H9 (cell line): Measurements from ENCODE around the gene MICA. TPM values are rescaled to one million over a fixed set of nuclear protein-coding genes. Genes with fewer than 3 reads are reported as not detected.

Experiments
- DNase-seq: peaks from one replicate; pipeline ENCODE4 v3.0.0-alpha.2; 2017
- H2AFZ ChIP-seq: one replicate; pipeline ENCODE4 v1.6.1; 2013; ENCODE audit warnings: mild to moderate bottlenecking, low read length, control low read depth, moderate library complexity
- H2AK5ac ChIP-seq: 2 replicates; pipeline ENCODE4 v1.6.1; 2013; ENCODE audit warnings: low read length, control low read depth, mixed read lengths; ENCODE audit not compliant: insufficient read length
- H2BK120ac ChIP-seq: one replicate; pipeline ENCODE4 v1.6.1; 2013; ENCODE audit warnings: low read depth, mild to moderate bottlenecking, low read length, control low read depth, inconsistent platforms; ENCODE audit not compliant: poor library complexity, severe bottlenecking
- H2BK12ac ChIP-seq: 2 replicates; pipeline ENCODE4 v1.6.1; 2013; ENCODE audit warnings: low read length, control low read depth, mixed read lengths, low read depth; ENCODE audit not compliant: insufficient read length
- H2BK15ac ChIP-seq: 2 replicates; pipeline ENCODE4 v1.6.1; 2013; ENCODE audit warnings: low read depth, low read length, control low read depth
- H2BK20ac ChIP-seq: one replicate; pipeline ENCODE4 v1.6.1; 2013; ENCODE audit warnings: low read depth, mild to moderate bottlenecking, low read length, control low read depth, inconsistent platforms; ENCODE audit not compliant: poor library complexity, severe bottlenecking
- H2BK5ac ChIP-seq: 2 replicates; pipeline ENCODE4 v1.6.1; 2013; ENCODE audit warnings: low read length, control low read depth, mixed read lengths; ENCODE audit not compliant: insufficient read length
- H3K14ac ChIP-seq: 2 replicates; pipeline ENCODE4 v1.6.1; 2013; ENCODE audit warnings: low read length, control low read depth; ENCODE audit not compliant: insufficient read depth
- H3K18ac ChIP-seq: 2 replicates; pipeline ENCODE4 v1.6.1; 2013; ENCODE audit warnings: low read depth, mild to moderate bottlenecking, mixed read lengths, low read length, control low read depth; ENCODE audit not compliant: insufficient read length
- H3K23ac ChIP-seq: 2 replicates; pipeline ENCODE4 v1.6.1; 2013; ENCODE audit warnings: low read length, control low read depth, mixed read lengths, low read depth; ENCODE audit not compliant: insufficient read length
- H3K23me2 ChIP-seq: 2 replicates; pipeline ENCODE4 v1.6.1; 2013; ENCODE audit warnings: low read depth, mild to moderate bottlenecking, mixed read lengths, low read length, control low read depth; ENCODE audit not compliant: insufficient read length, poor library complexity, severe bottlenecking
- H3K27ac ChIP-seq: 2 replicates; pipeline ENCODE4 v1.5.1; 2013; ENCODE audit warnings: low read length, control low read depth, mixed read lengths, low read depth; ENCODE audit not compliant: insufficient read length
- H3K27me3 ChIP-seq: 2 replicates; pipeline ENCODE4 v1.6.1; 2013; ENCODE audit warnings: low read length, control low read depth, inconsistent platforms; ENCODE audit not compliant: insufficient read depth
- H3K4ac ChIP-seq: 2 replicates; pipeline ENCODE4 v1.6.1; 2013; ENCODE audit warnings: low read depth, mild to moderate bottlenecking, control low read depth, inconsistent platforms, low read length, moderate library complexity
- H3K4me1 ChIP-seq: 2 replicates; pipeline ENCODE4 v1.6.1; 2013; ENCODE audit warnings: low read length, control low read depth, inconsistent platforms; ENCODE audit not compliant: insufficient read depth
- H3K4me2 ChIP-seq: 2 replicates; pipeline ENCODE4 v1.6.1; 2013; ENCODE audit warnings: low read length, control low read depth, mixed read lengths; ENCODE audit not compliant: insufficient read length, insufficient read depth
- H3K56ac ChIP-seq: 2 replicates; pipeline ENCODE4 v1.6.1; 2013; ENCODE audit warnings: low read depth, mild to moderate bottlenecking, mixed read lengths, low read length, control low read depth; ENCODE audit not compliant: insufficient read length
- H3K79me1 ChIP-seq: 2 replicates; pipeline ENCODE4 v1.6.1; 2013; ENCODE audit warnings: low read depth, mild to moderate bottlenecking, moderate library complexity, low read length, control low read depth, inconsistent platforms; ENCODE audit not compliant: insufficient read depth, poor library complexity, severe bottlenecking
- H3K79me2 ChIP-seq: 2 replicates; pipeline ENCODE4 v1.6.1; 2013; ENCODE audit warnings: low read length, control low read depth, inconsistent platforms; ENCODE audit not compliant: insufficient read depth
- H3K9ac ChIP-seq: 2 replicates; pipeline ENCODE4 v1.6.1; 2013; ENCODE audit warnings: low read length, control low read depth, mixed read lengths; ENCODE audit not compliant: insufficient read length; ENCODE audit errors: extremely low read depth
- H3K9me3 ChIP-seq: one replicate; pipeline ENCODE4 v1.6.1; 2013; ENCODE audit warnings: low read depth, low read length, inconsistent platforms; ENCODE audit not compliant: control insufficient read depth
- H3T11ph ChIP-seq: one replicate; pipeline ENCODE4 v1.6.1; 2013; ENCODE audit warnings: mild to moderate bottlenecking, low read length, control low read depth, inconsistent platforms
- H4K20me1 ChIP-seq: one replicate; pipeline ENCODE4 v1.6.1; 2013; ENCODE audit not compliant: control insufficient read depth, insufficient read length, insufficient read depth
- H4K5ac ChIP-seq: 2 replicates; pipeline ENCODE4 v1.6.1; 2013; ENCODE audit warnings: low read depth, mild to moderate bottlenecking, mixed read lengths, low read length, control low read depth; ENCODE audit not compliant: insufficient read length
- H4K8ac ChIP-seq: replicated peaks from 2 replicates; pipeline ENCODE4 v1.6.1; 2013; ENCODE audit warnings: low read length, control low read depth, mixed read lengths, low read depth; ENCODE audit not compliant: insufficient read length
- H4K91ac ChIP-seq: 2 replicates; pipeline ENCODE4 v1.6.1; 2013; ENCODE audit warnings: low read depth, mild to moderate bottlenecking, moderate library complexity, mixed read lengths, low read length, control low read depth; ENCODE audit not compliant: insufficient read length
- H3K27ac Mint-ChIP-seq, 3 experiments: 2 replicates in 2 of 3; 3 replicates in 1 of 3; pipeline ENCODE4 v1.8.0; 2020 to 2021; ENCODE audit warnings: mixed read lengths in 3 of 3, mild to moderate bottlenecking in 1 of 3, moderate library complexity in 1 of 3
- H3K27me3 Mint-ChIP-seq: 2 replicates; pipeline ENCODE4 v1.8.0; 2021; ENCODE audit warnings: low read depth, mild to moderate bottlenecking, moderate library complexity, mixed read lengths
- H3K36me3 Mint-ChIP-seq, 3 experiments: 2 replicates in 2 of 3; 3 replicates in 1 of 3; pipeline ENCODE4 v1.8.0; 2020 to 2021; ENCODE audit warnings: low read depth in 3 of 3, mixed read lengths in 3 of 3; ENCODE audit not compliant: insufficient read depth in 1 of 3
- H3K4me1 Mint-ChIP-seq, 2 experiments: 2 replicates each; pipeline ENCODE4 v1.8.0; 2020; ENCODE audit warnings: mixed read lengths in 2 of 2
- H3K4me3 Mint-ChIP-seq, 2 experiments: 2 replicates in 1 of 2; 3 replicates in 1 of 2; pipeline ENCODE4 v1.8.0; 2020 to 2021; ENCODE audit warnings: mild to moderate bottlenecking in 2 of 2, mixed read lengths in 2 of 2, moderate library complexity in 1 of 2
- H3K9me3 Mint-ChIP-seq, 2 experiments: 2 replicates in 1 of 2; 3 replicates in 1 of 2; pipeline ENCODE4 v1.8.0; 2020; ENCODE audit warnings: mild to moderate bottlenecking in 2 of 2, mixed read lengths in 2 of 2, moderate library complexity in 1 of 2
- CTCF ChIP-seq: fragments of 200-600 bp; sonication (generic); conservative IDR thresholded peaks from 3 replicates; pipeline ENCODE4 v1.8.0; 2021; ENCODE audit warnings: antibody characterized with exemption, mild to moderate bottlenecking
- WGBS: extraction: QIAGEN DNeasy Blood & Tissue Kit; methylation state at CpG from one replicate; pipeline ENCODE4 v1.1.7; 2013; ENCODE audit warnings: missing lambda C conversion rate, low lambda C conversion rate, mixed read lengths; ENCODE audit not compliant: insufficient read length; ENCODE audit errors: extremely low coverage; 5-methylcytosine and 5-hydroxymethylcytosine counted together
- total RNA-seq: library from RNA; stranded (reverse); gene quantifications from 2 replicates; pipeline ENCODE4 v1.2.1, GENCODE V29; 2021

Gene MICA
- total RNA-seq, 1 experiment from 2014 or later: 8.5 TPM

- H3K27ac Mint-ChIP-seq: no peak overlapping the region
- Histone ChIP-seq H2BK5ac (no peak overlapping the region), H3K4me1 (no peaks in the 10 kb centered on the region), H4K8ac (no peak overlapping the region), H3K9ac (no peak overlapping the region), H3K14ac (no peak overlapping the region), H3K23ac (no peak overlapping the region), H3K27me3 (no peaks in the 10 kb centered on the region; the same call in 1 of the 2 replicates), H4K5ac (no peak overlapping the region), H3K9me3 (peaks cover 18% of the 10 kb centered on the region), H3K4me2 (no peak overlapping the region), H2AK5ac (no peak overlapping the region), H3T11ph (no peak overlapping the region), H2AFZ (no peak overlapping the region), H3K79me2 (no peaks in the 10 kb centered on the region), H2BK12ac (no peak overlapping the region), H3K18ac (no peak overlapping the region), H3K79me1 (no peaks in the 10 kb centered on the region), H4K20me1 (no peaks in the 10 kb centered on the region), H3K4ac (no peak overlapping the region), H2BK120ac (no peak overlapping the region), H4K91ac (no peak overlapping the region), H2BK15ac (no peak overlapping the region), H3K56ac (no peak overlapping the region), H3K27ac (no peak overlapping the region), H2BK20ac (no peak overlapping the region), H3K23me2 (no peaks in the 10 kb centered on the region)
- DNase-seq: no peak
- no peak overlapping the region for H3K4me3 Mint-ChIP-seq
- no peak for TF ChIP-seq CTCF
- peaks cover 11 to 17% of the 10 kb centered on the region in 2 experiments for H3K4me1 Mint-ChIP-seq
- peaks cover 30 to 31% of the 10 kb centered on the region in 2 experiments for H3K9me3 Mint-ChIP-seq
- H3K36me3 Mint-ChIP-seq: peaks cover 11 to 18% (median 17%) of the 10 kb centered on the region in 3 experiments
- WGBS: no CpG with 5 or more reads among the region's 2 CpGs
- H3K27me3 Mint-ChIP-seq: peaks cover 49% of the 10 kb centered on the region
Measured at GRCh38 chr6:31438677-31439076, 35.3 kb downstream of the MICA start.
